Fibroblast of skin of right biceps (primary cell): ENCODE measurements around the gene FANCE.
"Not testable (repeated sequence)": the region's sequence is repeated elsewhere in the genome, so short reads cannot be mapped to it uniquely, and the experiment has no call there.

Source experiments
- DNase-seq: peaks from one replicate; pipeline ENCODE4 v3.0.0-alpha.2; 2013

FANCE gene

DNA sequence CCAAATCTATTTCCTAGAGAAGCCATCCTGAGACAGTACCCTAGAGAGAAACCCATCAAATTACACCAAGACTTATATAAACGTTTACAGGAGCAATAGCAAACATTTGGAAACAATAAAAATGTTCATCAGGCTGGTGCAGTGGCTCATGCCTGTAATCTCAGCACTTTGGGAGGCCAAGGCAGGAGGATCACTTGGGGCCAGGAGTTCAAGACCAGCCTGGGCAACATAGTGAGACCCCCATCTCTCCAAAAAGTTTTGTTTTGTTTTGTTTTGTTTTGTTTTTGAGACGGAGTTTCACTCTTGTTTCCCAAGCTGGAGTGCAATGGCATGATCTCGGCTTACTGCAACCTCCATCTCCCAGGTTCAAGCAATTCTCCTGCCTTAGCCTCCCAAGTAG lies 19.4 kb upstream of the FANCE start:
- DNase-seq: not testable (repeated sequence)

DNA sequence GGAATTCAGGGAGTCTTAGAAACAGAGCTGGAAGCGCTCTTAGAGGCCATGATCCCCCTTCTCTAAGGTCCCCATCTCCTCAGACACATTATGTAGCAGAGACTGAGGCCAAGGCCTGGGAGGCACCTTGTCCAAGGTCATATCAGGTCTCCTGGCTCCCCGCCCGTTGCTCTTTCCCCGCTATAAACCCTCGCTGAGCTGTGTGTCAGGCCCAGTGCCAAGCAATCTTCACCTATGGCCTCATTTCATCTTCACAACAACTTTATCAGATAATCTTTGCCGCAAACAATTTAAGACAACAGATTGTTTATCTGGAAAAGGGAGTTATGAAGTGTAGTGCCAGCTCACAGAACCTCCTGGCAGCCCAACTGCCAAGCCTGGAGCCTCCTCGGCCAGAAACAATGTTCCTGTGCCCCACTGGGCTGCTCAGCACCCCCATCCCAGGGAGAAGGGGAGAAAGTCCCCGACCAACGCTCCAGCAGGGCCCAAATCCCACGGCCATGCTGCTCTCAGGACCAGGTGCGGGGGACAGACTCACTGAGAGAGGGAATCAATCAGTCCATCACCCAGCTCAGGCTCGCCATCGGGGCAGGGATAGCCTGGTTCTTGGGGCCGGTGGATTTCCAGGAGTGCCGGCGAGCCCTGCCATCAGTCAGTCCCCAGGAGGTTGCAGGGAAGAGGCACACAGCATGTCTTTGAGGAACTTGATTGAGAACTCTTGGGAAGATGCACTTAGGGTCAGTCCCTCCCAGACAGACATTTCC lies 16.9 kb upstream of the FANCE start:
- no peak for DNase-seq

DNA sequence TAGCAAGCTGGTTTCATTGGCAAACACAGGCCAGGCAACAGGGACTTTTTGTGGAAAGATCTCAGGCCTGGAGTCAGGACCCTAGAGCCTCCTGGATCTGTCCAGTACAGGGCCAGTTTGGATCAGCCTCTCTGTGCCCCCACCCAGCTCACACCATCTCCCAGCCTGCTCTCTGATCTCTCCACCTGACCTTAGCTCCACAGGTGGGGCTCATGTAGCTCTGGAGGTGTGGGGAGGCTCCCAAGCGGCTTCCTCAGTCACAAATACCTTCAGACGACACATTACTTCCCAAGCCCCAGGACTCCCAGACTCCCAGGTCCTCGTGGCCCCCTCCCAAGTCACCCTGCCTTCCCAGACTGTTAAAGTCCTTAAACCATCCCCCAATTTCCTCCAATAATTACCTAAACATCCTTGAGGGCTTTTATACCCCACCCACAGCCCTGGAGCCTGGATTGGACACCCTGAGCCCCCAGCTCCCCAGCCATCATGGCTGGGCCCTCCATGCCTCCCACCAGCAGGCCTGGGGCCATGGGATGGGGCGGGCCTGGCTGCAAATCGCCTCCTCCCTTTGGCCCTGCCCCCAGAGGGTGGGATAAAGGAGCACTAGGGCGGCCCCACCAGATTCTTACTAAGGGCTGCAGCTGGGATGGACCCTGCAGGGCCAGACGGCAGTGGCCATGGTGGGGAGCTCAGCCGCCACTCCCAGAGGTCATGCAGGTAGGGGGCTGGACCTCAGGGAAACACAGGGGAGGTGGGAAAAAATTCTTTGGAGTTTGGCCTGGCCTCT lies 15.9 kb upstream of the FANCE start:
- no peak for DNase-seq

DNA sequence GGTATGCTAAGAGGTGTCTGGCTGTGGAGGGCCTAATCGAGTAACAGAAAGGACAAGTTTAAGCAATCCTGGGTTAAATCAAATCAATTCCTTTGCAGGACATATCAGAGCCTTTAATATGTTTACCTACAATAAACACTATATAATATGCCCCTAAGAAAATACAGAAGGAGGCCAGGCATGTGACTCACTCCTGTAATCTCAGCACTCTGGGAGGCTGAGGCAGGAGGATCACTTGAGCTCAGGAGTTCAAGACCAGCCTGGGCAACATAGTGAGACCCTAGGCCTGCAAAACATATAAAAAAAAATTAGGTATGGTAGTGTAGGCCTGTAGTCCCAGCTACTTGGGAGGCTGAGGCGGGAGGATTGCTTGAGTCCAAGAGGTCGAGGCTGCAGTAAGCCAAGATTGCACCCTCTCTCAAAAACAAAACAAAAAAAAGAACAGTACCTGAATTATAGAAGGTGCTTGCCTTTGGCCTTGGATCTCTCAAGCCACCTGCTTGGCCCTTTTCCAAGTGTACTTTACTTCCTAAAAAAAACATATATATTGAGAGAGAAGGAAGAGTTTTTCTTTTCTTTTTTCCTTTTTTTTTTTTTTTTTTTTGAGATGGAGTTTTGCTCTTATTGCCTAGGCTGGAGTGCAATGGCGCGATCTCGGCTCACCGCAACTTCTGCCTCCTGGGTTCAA lies 13.6 kb upstream of the FANCE start:
- not testable (repeated sequence) for DNase-seq

DNA sequence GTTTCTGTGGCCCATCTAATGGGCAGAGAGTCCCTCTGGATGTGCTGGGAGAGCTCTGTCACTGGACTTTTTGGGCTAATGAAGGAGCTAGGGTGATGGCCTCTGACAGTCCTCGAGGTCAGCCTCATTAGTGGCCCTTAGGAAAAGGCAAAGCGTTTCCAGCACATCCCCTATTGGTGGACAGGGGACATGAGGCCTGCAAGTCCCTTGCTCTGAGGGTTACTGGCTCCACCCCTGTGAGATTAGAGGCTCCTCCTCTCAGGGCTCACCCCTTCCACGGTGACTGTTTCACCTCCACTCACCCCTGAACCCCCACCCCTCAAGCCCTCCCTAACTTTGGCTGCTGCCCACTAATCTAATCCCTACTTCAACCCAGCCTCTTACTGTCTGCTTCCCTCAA lies 12.8 kb upstream of the FANCE start:
- DNase-seq: no peak

DNA sequence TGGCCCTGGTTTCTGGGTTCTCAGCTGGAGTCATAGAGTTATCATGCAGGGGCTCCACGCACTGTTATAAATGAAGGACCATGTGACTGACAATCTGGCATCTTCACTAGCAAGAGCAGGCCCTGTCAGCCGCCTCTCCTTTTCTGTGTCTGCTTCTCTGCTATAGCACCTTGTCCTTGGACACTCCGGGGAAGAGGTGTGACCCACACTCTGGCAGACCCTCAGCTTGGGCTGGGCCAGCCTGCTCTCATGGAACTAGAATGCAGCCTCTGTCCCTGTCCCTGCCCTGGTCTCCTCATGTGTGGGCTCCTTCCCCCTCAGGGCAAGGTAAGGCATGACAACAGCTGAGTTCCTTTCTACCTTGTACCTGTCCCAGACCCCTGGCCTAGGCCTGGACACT lies 10.9 kb upstream of the FANCE start:
- DNase-seq: no peak

DNA sequence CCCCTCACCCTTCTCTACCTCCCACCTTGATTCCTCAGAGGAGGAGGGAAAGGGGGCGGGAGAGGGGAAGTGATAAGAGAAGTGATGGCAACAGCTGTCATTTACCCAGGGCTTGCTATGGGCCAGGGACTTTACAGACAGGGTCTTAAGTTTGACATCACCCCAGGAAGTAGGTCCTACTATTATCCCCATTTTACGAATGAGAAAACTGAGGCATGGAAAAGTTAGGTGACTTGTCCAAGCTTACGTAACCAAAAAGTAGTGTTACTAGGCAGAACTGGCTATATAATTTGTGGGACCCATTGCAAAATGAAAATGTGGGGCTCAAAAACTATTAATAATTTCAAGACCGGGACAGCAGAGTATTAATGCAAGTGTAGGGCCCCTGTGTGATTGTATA lies 10.5 kb upstream of the FANCE start:
- DNase-seq: no peak

DNA sequence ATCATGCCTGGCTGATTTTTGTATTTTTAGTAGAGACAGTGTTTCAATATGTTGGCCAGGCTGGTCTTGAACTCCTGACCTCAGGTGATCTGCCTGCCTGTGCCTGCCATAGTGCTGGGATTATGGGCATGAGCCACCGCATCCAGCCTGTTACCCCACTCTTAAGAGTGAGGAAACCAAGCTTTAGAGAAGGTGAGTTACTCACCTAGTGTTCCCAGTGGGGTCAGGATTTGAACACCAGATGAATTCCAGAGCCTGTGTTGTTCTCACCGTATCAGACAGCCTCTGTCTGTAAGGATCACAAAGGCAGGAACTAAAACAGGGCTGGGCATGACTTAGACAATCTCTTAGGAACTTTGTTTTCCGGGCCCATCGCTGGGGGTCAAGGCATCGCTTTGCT lies 9.4 kb upstream of the FANCE start:
- no peak for DNase-seq

DNA sequence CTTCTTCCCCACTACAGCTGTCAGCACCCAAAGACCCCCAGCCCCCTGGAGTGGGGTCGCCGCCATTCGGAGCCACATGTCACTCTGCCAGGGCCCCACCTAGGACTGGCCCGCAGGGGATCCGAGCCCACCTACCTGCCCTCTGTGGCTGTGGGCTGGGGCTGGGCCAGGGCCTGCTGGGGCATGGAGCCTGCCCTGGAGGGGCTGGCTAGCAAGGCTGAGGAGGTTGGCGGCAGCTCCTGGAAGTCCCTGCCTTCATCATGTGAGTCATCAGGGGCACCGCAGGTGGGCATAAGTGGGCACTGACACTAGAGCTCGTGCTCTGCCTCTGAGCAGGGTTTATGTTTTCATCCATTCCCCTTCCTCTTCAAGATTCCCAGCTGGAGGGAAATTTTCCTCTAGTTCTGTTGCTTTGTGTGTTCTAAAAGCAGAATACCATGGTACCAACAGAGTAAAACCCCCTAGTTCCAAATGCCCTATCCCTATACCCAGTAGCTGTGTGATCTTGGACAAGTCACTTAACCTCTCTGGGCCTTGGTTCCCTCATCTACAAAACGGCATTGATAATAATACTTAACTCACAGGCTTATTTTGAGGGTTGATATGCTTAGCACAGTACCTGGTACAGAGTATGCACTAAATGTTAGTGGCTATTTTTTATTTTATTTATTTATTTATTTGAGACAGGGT lies 8.7 kb upstream of the FANCE start:
- DNase-seq: no peak

DNA sequence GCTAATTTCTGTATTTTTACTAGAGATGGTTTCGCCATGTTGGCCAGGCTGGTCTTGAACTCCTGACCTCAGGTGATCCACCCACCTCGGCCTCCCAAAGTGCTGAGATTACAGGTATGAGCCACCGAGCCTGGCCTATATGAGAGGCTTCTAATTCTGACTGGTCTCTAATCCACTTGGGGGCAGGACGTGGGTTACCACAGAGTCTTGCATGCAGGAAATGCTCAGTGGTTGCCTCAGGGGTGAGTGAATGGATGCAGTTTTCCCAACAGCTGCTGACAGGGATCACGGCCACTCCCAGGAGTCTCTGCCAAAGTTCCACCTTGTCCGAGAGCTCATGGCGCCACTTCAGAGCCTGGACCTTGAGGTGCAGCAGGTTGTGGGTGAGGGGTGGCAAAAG lies 6.4 kb upstream of the FANCE start:
- DNase-seq: peak; percentile 44

DNA sequence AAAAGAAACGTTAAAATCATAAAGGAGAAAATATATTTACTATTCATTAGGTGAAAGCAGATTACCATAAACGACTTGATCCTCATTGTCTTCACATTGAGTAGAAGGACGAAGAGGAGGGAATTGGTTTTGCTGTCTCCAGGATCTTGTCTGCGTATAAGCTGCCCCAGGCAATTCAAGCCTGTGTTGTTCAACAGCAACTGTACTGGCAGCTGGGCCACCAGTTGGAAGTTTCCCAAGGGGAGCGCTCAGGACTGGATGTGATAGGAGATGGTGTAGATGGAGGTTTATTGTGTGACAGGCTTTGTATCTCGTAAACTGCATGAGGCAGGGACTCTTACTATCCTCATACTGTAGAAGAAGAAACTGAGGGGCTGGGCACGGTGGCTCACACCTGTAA lies 3.9 kb upstream of the FANCE start:
- DNase-seq: no peak

DNA sequence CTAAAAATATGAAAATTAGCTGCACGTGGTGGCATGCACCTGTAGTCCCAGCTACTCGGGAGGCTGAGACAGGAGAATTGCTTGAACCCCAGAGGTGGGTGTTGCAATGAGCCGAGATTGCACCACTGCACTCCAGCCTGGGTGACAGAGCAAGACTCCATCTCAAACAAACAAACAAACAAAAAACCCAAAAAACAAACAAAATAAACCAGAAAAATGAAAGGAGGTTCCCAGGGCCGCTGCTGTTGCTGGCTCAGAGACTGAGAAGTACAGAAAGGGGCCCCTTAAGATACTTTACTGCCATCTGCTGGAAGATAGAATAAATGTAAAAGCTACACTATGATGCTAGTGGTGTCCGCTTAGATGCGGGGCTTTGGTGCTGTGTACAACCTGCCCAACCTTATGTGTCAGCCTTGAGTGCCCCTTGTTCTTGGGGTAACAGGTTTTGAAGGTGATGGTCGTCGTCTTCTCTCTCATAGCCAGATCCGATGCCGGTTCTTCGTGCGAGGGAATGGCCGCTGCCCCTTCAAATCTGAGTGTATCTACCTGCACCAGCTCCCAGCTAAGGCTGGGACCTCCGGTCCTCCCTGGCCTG lies 2.8 kb upstream of the FANCE start:
- DNase-seq: peak; percentile 64

DNA sequence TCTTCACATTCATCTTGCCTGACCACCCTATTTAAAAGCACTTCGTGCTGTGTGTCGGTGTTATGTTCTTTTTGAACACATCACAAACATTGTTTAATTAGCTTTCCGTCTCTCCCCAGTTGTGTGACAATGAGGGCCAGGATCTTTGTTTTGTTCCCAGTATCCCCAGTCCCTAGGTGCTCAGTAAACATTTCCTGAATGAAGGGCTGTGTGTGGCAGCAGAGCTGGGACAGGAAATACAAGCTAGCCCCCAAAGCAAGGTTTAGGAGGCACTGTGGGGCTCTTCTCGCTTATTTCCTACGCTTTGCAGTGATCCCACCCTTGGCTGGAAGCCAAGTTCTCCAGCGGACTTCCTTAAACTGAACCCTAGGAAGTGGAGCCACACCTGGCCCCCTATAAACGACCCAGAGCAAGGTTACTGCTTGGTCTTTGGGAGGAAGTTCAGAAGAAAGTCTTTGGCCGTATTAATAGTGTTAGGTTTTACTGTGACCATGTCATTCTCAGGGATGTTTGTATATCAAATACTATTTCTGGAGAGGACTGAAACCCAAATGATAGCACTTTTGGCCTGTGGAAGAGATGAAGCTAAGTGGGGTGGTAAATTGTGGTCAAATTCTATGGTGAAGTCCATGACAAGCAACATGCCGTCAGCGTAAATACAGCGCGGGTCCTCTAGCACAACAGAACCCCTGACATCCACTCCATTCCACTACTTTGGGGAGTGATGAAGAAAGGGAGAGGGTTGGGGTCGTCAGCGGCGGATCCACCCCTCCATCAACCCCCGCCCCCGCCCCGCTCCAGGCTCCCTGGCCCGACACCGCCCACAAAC lies 570 bp upstream of the FANCE start:
- DNase-seq: no peak

DNA sequence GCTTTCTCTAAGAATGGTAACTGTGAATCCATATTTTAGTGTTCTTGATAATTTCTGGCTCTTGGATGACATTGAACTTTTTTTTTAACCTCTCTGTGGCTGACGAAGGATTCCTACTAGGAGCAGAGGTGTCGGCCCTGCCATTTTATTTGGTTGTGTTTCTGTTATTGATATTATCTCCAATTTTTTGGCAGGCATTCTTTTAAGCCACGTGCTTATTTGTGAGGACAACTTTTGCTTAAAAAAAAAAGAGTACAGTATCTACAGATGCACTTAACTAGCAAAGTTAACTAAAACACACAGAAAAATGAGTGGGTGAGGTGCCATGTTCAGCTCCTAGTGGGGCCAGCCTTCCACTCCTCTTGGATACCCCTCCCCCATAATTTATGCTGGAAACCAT lies 1.1 kb downstream of the FANCE start:
- no peak for DNase-seq

DNA sequence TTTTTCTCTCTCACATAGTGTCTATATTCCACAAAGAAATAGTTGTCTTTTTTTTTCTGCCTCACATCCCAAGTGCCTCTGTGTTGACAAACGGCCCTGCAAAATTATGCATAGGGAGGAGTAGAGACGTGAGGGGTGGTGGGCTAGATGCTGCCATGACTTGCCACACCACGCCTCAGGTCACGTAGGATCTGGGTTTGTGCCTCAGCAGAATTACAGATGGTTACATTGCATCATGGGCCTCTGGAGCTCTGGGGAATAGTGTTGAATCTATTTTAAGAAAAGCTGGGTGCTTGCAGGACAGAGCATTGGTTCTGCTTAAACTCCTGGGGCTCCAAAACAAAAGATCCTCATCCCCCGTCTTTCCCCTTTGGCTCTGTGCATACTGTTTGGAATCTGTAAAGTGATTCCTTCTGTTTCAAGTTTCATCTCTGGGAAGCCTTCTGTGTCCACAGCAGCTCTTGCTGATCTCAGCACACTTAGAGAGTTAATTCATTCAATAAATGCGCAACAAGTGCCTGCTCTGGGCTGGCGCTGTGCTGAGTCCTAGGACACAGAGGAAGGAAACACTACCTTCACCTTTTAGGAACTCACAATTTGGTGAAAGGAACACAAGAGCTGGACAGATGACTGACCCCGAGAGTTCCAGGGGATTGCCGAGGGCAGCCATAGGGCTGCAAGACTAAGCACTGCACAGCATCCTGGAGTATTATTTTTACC lies 2.4 kb downstream of the FANCE start:
- DNase-seq: no peak

DNA sequence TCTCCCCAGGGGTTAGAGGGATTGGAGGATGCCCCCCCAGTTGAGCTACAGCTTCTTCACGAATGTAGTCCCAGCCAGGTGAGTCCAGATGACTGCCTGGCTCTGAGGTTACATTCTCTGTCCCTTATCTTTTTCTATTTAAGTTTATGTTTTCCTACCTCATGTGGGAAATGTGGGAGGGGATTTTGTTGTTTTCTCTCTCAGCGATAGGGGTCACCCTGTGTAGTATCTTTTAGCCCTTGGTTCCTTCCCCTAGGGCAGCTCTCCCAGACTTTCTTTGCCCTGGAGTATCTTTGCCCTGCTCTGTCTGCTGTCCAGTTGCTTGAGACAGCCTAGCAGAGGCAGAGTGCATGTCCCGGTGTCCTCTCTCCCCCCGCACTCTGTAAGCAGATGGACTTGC lies 5.8 kb downstream of the FANCE start:
- no peak for DNase-seq

DNA sequence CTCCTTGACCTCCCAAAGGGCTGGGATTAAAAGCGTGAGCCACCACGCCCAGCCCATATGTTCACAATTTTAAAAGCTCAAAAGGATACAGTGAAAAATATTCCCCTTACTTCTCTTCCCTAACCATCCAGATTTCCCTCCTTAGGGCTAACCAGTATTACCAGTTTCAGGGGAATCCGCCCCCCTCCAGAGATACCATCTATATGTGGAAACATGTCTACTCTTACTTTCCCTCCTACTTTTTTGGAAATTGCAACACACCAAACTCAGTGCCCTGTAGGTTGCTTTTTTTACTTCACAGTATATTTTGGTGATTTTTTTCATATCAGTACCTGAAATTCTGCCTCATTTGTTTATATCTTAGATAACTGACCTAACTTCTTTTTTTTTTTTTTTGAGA lies 9.1 kb downstream of the FANCE start:
- no peak for DNase-seq

DNA sequence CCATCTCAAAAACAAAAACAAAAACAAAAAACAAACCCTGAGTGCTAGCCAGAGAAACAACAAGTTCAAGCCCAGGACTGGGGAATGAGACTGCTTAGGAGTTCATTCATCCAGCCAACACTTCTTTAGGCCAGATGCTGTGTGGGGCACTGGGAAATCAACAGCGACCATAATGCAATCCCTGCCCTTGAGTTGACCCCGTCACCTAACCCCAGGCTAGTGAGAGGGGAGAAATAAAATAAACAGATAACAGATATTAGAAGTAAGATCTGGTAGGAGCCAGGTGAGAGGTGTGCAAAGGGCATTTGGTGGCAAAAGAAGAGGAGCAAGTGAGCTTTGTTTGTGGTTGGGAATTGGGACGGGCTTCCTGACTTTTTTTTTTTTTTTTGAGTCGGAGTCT lies 11.2 kb downstream of the FANCE start:
- DNase-seq: no peak

DNA sequence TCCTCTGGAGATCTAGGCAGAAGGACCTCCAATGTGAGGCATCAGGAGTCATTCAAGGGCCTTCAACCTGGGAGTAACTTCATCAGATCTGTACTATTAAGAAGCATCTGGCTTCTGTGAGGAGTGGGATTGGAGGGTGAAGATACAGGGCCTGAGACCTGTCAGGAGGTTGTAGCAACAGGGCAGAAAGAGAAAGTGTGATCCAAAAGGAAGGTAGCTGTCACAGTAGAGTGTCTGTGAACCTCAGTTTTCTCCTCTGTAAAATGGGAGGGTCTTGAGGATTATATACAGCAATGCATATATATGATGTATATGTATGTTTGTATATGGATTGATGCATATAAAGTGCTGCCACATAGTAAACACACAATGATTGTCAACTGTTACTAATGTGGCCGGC lies 13.5 kb downstream of the FANCE start:
- no peak for DNase-seq

DNA sequence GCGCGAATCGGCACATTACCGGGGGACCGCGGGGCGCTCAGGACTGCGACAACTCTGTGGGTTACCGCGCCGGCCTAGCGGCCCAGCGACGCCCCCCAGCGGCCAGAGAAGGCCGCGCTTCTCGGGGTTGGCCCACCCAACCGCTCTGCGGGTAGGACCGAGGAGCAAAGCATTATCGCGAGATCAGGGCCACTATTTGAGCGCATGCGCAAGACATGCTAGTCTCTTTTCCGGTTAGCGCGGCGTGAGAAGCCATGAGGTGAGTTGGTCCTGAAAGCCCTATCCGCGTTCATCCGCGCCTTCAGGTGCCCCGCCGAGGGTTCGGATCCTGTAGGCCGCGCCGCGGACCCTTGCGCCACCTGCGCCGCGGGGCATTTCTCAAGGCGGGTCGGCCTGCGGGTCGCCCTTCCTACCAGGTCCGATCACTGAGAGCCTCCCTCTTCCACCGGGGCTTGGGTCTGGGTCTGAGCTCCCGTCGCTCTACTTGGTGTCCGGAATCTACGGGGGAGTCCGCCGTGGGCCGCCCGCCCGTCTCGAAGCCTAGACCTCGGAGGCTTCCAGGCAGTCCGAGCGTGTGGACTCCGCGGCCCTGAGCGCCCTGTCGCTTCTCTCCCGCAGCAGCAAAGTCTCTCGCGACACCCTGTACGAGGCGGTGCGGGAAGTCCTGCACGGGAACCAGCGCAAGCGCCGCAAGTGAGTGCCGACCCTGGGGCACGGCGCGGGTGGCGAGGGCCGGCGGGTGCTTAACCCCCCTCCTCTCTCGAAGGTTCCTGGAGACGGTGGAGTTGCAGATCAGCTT lies 16.2 kb downstream of the FANCE start, which contains the start of gene RPL10A:
TSS of gene RPL10A (plus strand) at position 221 of the 799 bp plus-strand sequence. CDS start at position 255, 34 bp downstream.
- peak; percentile 97 for DNase-seq
